ENCODE data around the gene MOGAT1.

The MOGAT1 gene

GRCh38 chr2:222671259-222672067, at the start of gene MOGAT1:
MOGAT1 (plus strand) TSS chr2:222671658; CDS start chr2:222671786, 128 bp downstream.
- DNase-seq, result no peak

GRCh38 chr2:222621893-222622292, 49.6 kb upstream of the MOGAT1 start:
- DNase-seq, result no peak

- no peak for DNase-seq
Observed at GRCh38 chr2:222622910-222623309, 48.5 kb upstream of the MOGAT1 start.

GRCh38 chr2:222623756-222624309, 47.6 kb upstream of the MOGAT1 start:
- no peak for DNase-seq

GRCh38 chr2:222627764-222628163, 43.7 kb upstream of the MOGAT1 start:
- DNase-seq, result no peak

GRCh38 chr2:222635295-222635694, 36.2 kb upstream of the MOGAT1 start:
- DNase-seq, result no peak

GRCh38 chr2:222637067-222637466, 34.4 kb upstream of the MOGAT1 start:
- no peak for DNase-seq

GRCh38 chr2:222641336-222641735, 30.1 kb upstream of the MOGAT1 start:
- DNase-seq, result no peak

- DNase-seq, result no peak
Observed at GRCh38 chr2:222643134-222643533, 28.3 kb upstream of the MOGAT1 start.

- no peak for DNase-seq
Observed at GRCh38 chr2:222646008-222646407, 25.4 kb upstream of the MOGAT1 start.

GRCh38 chr2:222649801-222650200, 21.7 kb upstream of the MOGAT1 start:
- DNase-seq, result no peak

GRCh38 chr2:222651718-222652418, 19.6 kb upstream of the MOGAT1 start:
- DNase-seq, result no peak

GRCh38 chr2:222652491-222653255, 18.8 kb upstream of the MOGAT1 start:
- DNase-seq, result no peak

- DNase-seq, result no peak
Observed at GRCh38 chr2:222653280-222653679, 18.2 kb upstream of the MOGAT1 start.

GRCh38 chr2:222655787-222656525, 15.5 kb upstream of the MOGAT1 start, which contains the start of gene FARSB:
FARSB (minus strand) TSS chr2:222656092; CDS start chr2:222656073, 19 bp downstream.
- peak; percentile 90 for DNase-seq

GRCh38 chr2:222656526-222657446, 14.7 kb upstream of the MOGAT1 start:
- no peak for DNase-seq

- no peak for DNase-seq
Observed at GRCh38 chr2:222663479-222663878, 8.0 kb upstream of the MOGAT1 start.

GRCh38 chr2:222668494-222669154, 2.8 kb upstream of the MOGAT1 start:
- DNase-seq, result no peak

- no peak for DNase-seq
Observed at GRCh38 chr2:222669353-222669752, 2.1 kb upstream of the MOGAT1 start.

GRCh38 chr2:222670191-222671038, 1.0 kb upstream of the MOGAT1 start:
- no peak for DNase-seq
